Adrenal gland (tissue), 5 donors: ENCODE data around the gene ZFP64.

Experiments
- POLR2A ChIP-seq, 2 donors: fragments of 450-650 bp; IDR thresholded peaks; one replicate each; pipeline ENCODE4 v1.6.1; 2017; ENCODE audit warnings: antibody characterized with exemption in 2 of 2, mild to moderate bottlenecking in 2 of 2, moderate library complexity in 1 of 2
- TF ChIP-seq, protein P1 (sequence below), 6 experiments: fragments of 450-650 bp in 4 of 6; fragments of 200-600 bp in 2 of 6; sonication (generic) in 1 of 6; IDR thresholded peaks; 1 replicate in 5 of 6; 2 replicates in 1 of 6; pipeline versions ENCODE4 v1.5.1 to v1.8.0; 2016 to 2021; ENCODE audit warnings: antibody characterized with exemption in 6 of 6, mild to moderate bottlenecking in 2 of 6, moderate library complexity in 1 of 6
- donor health status: DM: no; HTN: no; CAD: no.

DNA sequence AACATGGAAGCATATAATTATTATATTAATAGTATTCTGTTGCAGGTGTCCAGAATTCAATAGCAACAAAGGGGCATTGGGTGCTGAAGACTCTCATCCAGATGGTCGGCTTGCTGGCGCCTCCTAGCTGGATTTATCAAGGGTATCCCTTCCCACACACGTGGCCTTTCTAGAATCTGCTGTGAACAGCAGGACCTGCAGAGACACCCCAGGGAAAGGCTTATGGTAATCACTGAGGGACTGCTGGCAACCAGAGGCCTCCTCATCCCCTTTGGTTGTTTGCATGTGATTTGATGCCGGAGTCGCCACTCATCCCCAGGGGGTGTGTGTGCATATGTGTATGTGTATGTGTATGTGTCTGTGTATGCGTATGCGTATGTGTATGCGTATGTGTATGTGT, 20.6 kb downstream of the ZFP64 start:
- TF ChIP-seq, protein P1, sequence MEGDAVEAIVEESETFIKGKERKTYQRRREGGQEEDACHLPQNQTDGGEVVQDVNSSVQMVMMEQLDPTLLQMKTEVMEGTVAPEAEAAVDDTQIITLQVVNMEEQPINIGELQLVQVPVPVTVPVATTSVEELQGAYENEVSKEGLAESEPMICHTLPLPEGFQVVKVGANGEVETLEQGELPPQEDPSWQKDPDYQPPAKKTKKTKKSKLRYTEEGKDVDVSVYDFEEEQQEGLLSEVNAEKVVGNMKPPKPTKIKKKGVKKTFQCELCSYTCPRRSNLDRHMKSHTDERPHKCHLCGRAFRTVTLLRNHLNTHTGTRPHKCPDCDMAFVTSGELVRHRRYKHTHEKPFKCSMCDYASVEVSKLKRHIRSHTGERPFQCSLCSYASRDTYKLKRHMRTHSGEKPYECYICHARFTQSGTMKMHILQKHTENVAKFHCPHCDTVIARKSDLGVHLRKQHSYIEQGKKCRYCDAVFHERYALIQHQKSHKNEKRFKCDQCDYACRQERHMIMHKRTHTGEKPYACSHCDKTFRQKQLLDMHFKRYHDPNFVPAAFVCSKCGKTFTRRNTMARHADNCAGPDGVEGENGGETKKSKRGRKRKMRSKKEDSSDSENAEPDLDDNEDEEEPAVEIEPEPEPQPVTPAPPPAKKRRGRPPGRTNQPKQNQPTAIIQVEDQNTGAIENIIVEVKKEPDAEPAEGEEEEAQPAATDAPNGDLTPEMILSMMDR (IDR thresholded peaks at IDR 0.05): no peak
- no peak for TF ChIP-seq POLR2A (IDR thresholded peaks at IDR 0.05)
